ENCODE measurements around the gene CEBPE. TPM values are rescaled to one million over a fixed set of nuclear protein-coding genes. Genes with fewer than 3 reads are reported as not detected.

The CEBPE gene
- total and polyA plus RNA-seq, 2 donors (not counting 1 experiment from before 2014, with no cell fraction given), result 0.37 to 0.45 TPM

GRCh38 chr14:23067847-23068788 lies 50.9 kb downstream of the CEBPE start:
- Histone ChIP-seq H3K9ac (ENCODE audit: low read length) (no peak overlapping the region), H3K27me3 (replicated peaks in 1 of 4; ENCODE audit: control extremely low read depth in 1 of 4, control insufficient read depth in 3 of 4, insufficient read depth in 4 of 4, low read length in 3 of 4) (no peaks in the 10 kb centered on the region), H2AFZ (ENCODE audit: insufficient read depth, low read depth, low read length, poor library complexity, severe bottlenecking) (no peak overlapping the region), H3K4me1 (ENCODE audit: control insufficient read depth in 2 of 2, insufficient read depth in 2 of 2, low read length in 2 of 2) (peaks cover 21 to 41% of the 10 kb centered on the region in 2 donors), H4K20me1 (ENCODE audit: control insufficient read depth, insufficient read depth, low read length, poor library complexity, severe bottlenecking) (peaks cover 54% of the 10 kb centered on the region), H3K4me3 (ENCODE audit: control extremely low read depth in 1 of 5, extremely low read depth in 1 of 5, insufficient read depth in 1 of 5, low read depth in 2 of 5, low read length in 4 of 5) (no peak overlapping the region), H3K36me3 (replicated peaks in 1 of 2; ENCODE audit: control extremely low read depth in 1 of 2, control insufficient read depth in 1 of 2, extremely low read depth in 1 of 2, insufficient read depth in 2 of 2, low read length in 1 of 2) (peaks cover 4 to 70% of the 10 kb centered on the region in 2 experiments), H3K27ac (ENCODE audit: low read length in 2 of 2) (no peak overlapping the region), H3K4me2 (replicated peaks; ENCODE audit: low read depth, low read length, poor library complexity, severe bottlenecking) (no peak overlapping the region), H3K9me3 (ENCODE audit: control extremely low read depth in 1 of 3, control insufficient read depth in 2 of 3, insufficient read depth in 1 of 3, low read length in 2 of 3) (no peaks in the 10 kb centered on the region), H3K79me2 (ENCODE audit: control insufficient read depth, insufficient read depth, low read length) (peaks cover 52% of the 10 kb centered on the region)
- H3K4me3 Mint-ChIP-seq, result no peak overlapping the region
- no peak for ATAC-seq (ENCODE audit: low read depth)
- intact Hi-C loops (cut with micrococcal nuclease), result no loop called here
- no peaks in the 10 kb centered on the region for H3K27me3 Mint-ChIP-seq
- H3K9me3 Mint-ChIP-seq (ENCODE audit: insufficient read depth), result no peaks in the 10 kb centered on the region
- POLR2A ChIA-PET, result interaction anchor here (0.5 to 1.1 kb wide), 3 partner anchors 9 to 253 kb away, joined by 3 to 7 read pairs (median 3); partner anchors contain the start of genes ACIN1, C14orf119 and PABPN1
- CTCF ChIA-PET, result interaction anchor here (0.7 to 19.1 kb wide), 51 partner anchors 9 to 694 kb away, joined by 3 to 1134 read pairs (median 3); partner anchors contain the start of genes ACIN1, AJUBA, C14orf119 and PPP1R3E
- no peak for DNase-seq
- peaks cover 38% of the 10 kb centered on the region for H3K4me1 Mint-ChIP-seq
- H3K27ac Mint-ChIP-seq, result peak overlapping the region; percentile 83
- TF ChIP-seq CTCF (IDR thresholded peaks at IDR 0.05) (no peak), EZH2 (IDR thresholded peaks at IDR 0.05; ENCODE audit: borderline replicate concordance, insufficient read depth, low read depth, low read length, poor library complexity, severe bottlenecking) (no peak)
- 93% methylated on average over 5 of the region's 14 CpGs for WGBS (ENCODE audit: insufficient coverage)

Small RNA genes lying within 50 kb of the gene (small RNA-seq; reads per million reads assigned to genes)
- not detected for gene RNU6-1138P (ENCODE audit: insufficient read length, low read depth, low replicate concordance)

Other genes with a start within 250 kb of the CEBPE start
- 99.7 and 104 TPM in 2 replicates for gene LRP10, start 247.5 kb downstream of the CEBPE start, total RNA-seq
- gene LRP10, start 247.5 kb downstream of the CEBPE start, polyA plus RNA-seq, result 79.2 and 120 TPM in 2 replicates
- 5.5 and 5.6 TPM in 2 replicates for gene REM2, start 236.0 kb downstream of the CEBPE start, total RNA-seq
- gene REM2, start 236.0 kb downstream of the CEBPE start, polyA plus RNA-seq, result 12.9 and 21.7 TPM in 2 replicates
- 165 and 188 TPM in 2 replicates for gene RBM23, start 200.1 kb downstream of the CEBPE start, total RNA-seq
- gene RBM23, start 200.1 kb downstream of the CEBPE start, polyA plus RNA-seq, result 60.7 and 114 TPM in 2 replicates
- 38.8 and 48.6 TPM in 2 replicates for gene PRMT5, start 189.9 kb downstream of the CEBPE start, total RNA-seq
- gene PRMT5, start 189.9 kb downstream of the CEBPE start, polyA plus RNA-seq, result 44.0 and 50.4 TPM in 2 replicates
- gene HAUS4, start 162.2 kb downstream of the CEBPE start, total RNA-seq, result 33.1 and 39.3 TPM in 2 replicates
- 28.4 and 33.6 TPM in 2 replicates for gene HAUS4, start 162.2 kb downstream of the CEBPE start, polyA plus RNA-seq
- 0.83 and 1.6 TPM in 2 replicates for gene AJUBA, start 136.7 kb downstream of the CEBPE start, total RNA-seq
- gene AJUBA, start 136.7 kb downstream of the CEBPE start, polyA plus RNA-seq, result 0.14 TPM in 1 of 2 replicates, not detected in the other
- 17.9 and 19.4 TPM in 2 replicates for gene C14orf93, start 109.1 kb downstream of the CEBPE start, total RNA-seq
- 26.8 and 29.4 TPM in 2 replicates for gene C14orf93, start 109.1 kb downstream of the CEBPE start, polyA plus RNA-seq
- gene PSMB5, start 84.4 kb downstream of the CEBPE start, total RNA-seq, result 29.0 and 31.9 TPM in 2 replicates
- 10.7 and 16.5 TPM in 2 replicates for gene PSMB5, start 84.4 kb downstream of the CEBPE start, polyA plus RNA-seq
- not detected in 2 replicates for gene PSMB11, start 77.0 kb downstream of the CEBPE start, total RNA-seq
- not detected in 2 replicates for gene PSMB11, start 77.0 kb downstream of the CEBPE start, polyA plus RNA-seq
- 0.96 and 1.2 TPM in 2 replicates for gene CDH24, start 61.7 kb downstream of the CEBPE start, total RNA-seq
- gene CDH24, start 61.7 kb downstream of the CEBPE start, polyA plus RNA-seq, result 1.0 and 2.1 TPM in 2 replicates
- gene ACIN1, start 24.1 kb downstream of the CEBPE start, total RNA-seq, result 359 and 364 TPM in 2 replicates
- 178 and 228 TPM in 2 replicates for gene ACIN1, start 24.1 kb downstream of the CEBPE start, polyA plus RNA-seq
- 30.6 and 38.5 TPM in 2 replicates for gene C14orf119, start 23.8 kb downstream of the CEBPE start, total RNA-seq
- gene C14orf119, start 23.8 kb downstream of the CEBPE start, polyA plus RNA-seq, result 6.6 and 12.2 TPM in 2 replicates
- not detected in 2 replicates for gene CIROP, start 14.3 kb downstream of the CEBPE start, total RNA-seq
- not detected in 2 replicates for gene CIROP, start 14.3 kb downstream of the CEBPE start, polyA plus RNA-seq
- 0.85 and 1.1 TPM in 2 replicates for gene SLC7A8, start 64.4 kb upstream of the CEBPE start, total RNA-seq
- 0.19 and 0.25 TPM in 2 replicates for gene SLC7A8, start 64.4 kb upstream of the CEBPE start, polyA plus RNA-seq
- gene RNF212B, start 118.7 kb upstream of the CEBPE start, total RNA-seq, result not detected in 2 replicates
- gene RNF212B, start 118.7 kb upstream of the CEBPE start, polyA plus RNA-seq, result not detected in 2 replicates
- gene HOMEZ, start 166.9 kb upstream of the CEBPE start, total RNA-seq, result 15.5 TPM in 2 replicates
- 3.2 and 4.2 TPM in 2 replicates for gene HOMEZ, start 166.9 kb upstream of the CEBPE start, polyA plus RNA-seq
- 74.8 and 76.7 TPM in 2 replicates for gene PPP1R3E, start 183.6 kb upstream of the CEBPE start, total RNA-seq
- 56.9 and 57.2 TPM in 2 replicates for gene PPP1R3E, start 183.6 kb upstream of the CEBPE start, polyA plus RNA-seq
- 12.9 and 17.8 TPM in 2 replicates for gene BCL2L2, start 187.6 kb upstream of the CEBPE start, total RNA-seq
- 5.4 and 8.2 TPM in 2 replicates for gene BCL2L2, start 187.6 kb upstream of the CEBPE start, polyA plus RNA-seq
- gene PABPN1, start 202.2 kb upstream of the CEBPE start, total RNA-seq, result 280 and 293 TPM in 2 replicates
- 283 and 341 TPM in 2 replicates for gene PABPN1, start 202.2 kb upstream of the CEBPE start, polyA plus RNA-seq
- gene SLC22A17, start 233.6 kb upstream of the CEBPE start, total RNA-seq, result 0.89 and 0.97 TPM in 2 replicates
- gene SLC22A17, start 233.6 kb upstream of the CEBPE start, polyA plus RNA-seq, result 0.92 and 0.97 TPM in 2 replicates
- not detected in 2 replicates for gene EFS, start 245.9 kb upstream of the CEBPE start, total RNA-seq
- not detected in 2 replicates for gene EFS, start 245.9 kb upstream of the CEBPE start, polyA plus RNA-seq

Data from B cell (primary cell).